NB4 (cell line): ENCODE results near the gene LYPD4.

Experiments used
- MYC ChIP-seq: IDR thresholded peaks from 2 replicates; pipeline ENCODE4 v1.6.1; 2011; ENCODE audit warnings: low read depth, low read length
- POLR2A ChIP-seq: IDR thresholded peaks from 2 replicates; pipeline ENCODE4 v1.6.1; 2011; ENCODE audit warnings: mild to moderate bottlenecking; ENCODE audit not compliant: insufficient read length; ENCODE audit errors: extremely low read depth
- TF ChIP-seq, protein P1 (sequence below): IDR thresholded peaks from one replicate; pipeline ENCODE4 v1.5.1; 2012; ENCODE audit warnings: low read depth, low read length
- TF ChIP-seq, protein P2 (sequence below): IDR thresholded peaks from 2 replicates; pipeline ENCODE4 v1.6.1; 2011; ENCODE audit warnings: low read depth, low read length

GRCh38 chr19:41890936-41891335 lies 46.5 kb upstream of the LYPD4 start:
- TF ChIP-seq MYC (no peak), POLR2A (no peak)
- TF ChIP-seq, protein P1, sequence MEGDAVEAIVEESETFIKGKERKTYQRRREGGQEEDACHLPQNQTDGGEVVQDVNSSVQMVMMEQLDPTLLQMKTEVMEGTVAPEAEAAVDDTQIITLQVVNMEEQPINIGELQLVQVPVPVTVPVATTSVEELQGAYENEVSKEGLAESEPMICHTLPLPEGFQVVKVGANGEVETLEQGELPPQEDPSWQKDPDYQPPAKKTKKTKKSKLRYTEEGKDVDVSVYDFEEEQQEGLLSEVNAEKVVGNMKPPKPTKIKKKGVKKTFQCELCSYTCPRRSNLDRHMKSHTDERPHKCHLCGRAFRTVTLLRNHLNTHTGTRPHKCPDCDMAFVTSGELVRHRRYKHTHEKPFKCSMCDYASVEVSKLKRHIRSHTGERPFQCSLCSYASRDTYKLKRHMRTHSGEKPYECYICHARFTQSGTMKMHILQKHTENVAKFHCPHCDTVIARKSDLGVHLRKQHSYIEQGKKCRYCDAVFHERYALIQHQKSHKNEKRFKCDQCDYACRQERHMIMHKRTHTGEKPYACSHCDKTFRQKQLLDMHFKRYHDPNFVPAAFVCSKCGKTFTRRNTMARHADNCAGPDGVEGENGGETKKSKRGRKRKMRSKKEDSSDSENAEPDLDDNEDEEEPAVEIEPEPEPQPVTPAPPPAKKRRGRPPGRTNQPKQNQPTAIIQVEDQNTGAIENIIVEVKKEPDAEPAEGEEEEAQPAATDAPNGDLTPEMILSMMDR = no peak
- TF ChIP-seq, protein P2, sequence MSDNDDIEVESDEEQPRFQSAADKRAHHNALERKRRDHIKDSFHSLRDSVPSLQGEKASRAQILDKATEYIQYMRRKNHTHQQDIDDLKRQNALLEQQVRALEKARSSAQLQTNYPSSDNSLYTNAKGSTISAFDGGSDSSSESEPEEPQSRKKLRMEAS = no peak
